HEK293T (cell line): ENCODE measurements around the gene TBX2.

Source experiments
- ARNT ChIP-seq: fragments of 450-650 bp; IDR thresholded peaks from 2 replicates; pipeline ENCODE4 v1.6.1; 2017; ENCODE audit warnings: mild to moderate bottlenecking
- BHLHE40 ChIP-seq: fragments of 450-650 bp; IDR thresholded peaks from 2 replicates; pipeline ENCODE4 v1.6.1; 2016; ENCODE audit warnings: mild to moderate bottlenecking, moderate library complexity, borderline replicate concordance
- FOXK2 ChIP-seq: fragments of 450-650 bp; IDR thresholded peaks from 2 replicates; pipeline ENCODE4 v1.6.1; 2016; ENCODE audit warnings: mild to moderate bottlenecking
- FOXM1 ChIP-seq: fragments of 450-650 bp; IDR thresholded peaks from 2 replicates; pipeline ENCODE4 v1.6.1; 2017; ENCODE audit warnings: mild to moderate bottlenecking, borderline replicate concordance
- HDGF ChIP-seq: fragments of 450-650 bp; IDR thresholded peaks from 2 replicates; pipeline ENCODE4 v1.6.1; 2017; ENCODE audit warnings: antibody characterized with exemption, borderline replicate concordance
- L3MBTL2 ChIP-seq: fragments of 450-650 bp; conservative IDR thresholded peaks from 2 replicates; pipeline ENCODE4 v1.6.1; 2016; ENCODE audit warnings: mild to moderate bottlenecking
- SP1 ChIP-seq: fragments of 450-650 bp; IDR thresholded peaks from 2 replicates; pipeline ENCODE4 v1.6.1; 2017
- TARDBP ChIP-seq: fragments of 450-650 bp; IDR thresholded peaks from 2 replicates; pipeline ENCODE4 v1.6.1; 2016
- TF ChIP-seq, protein P1 (sequence below): fragments of 450-650 bp; IDR thresholded peaks from 2 replicates; pipeline ENCODE4 v1.6.1; 2016

DNA sequence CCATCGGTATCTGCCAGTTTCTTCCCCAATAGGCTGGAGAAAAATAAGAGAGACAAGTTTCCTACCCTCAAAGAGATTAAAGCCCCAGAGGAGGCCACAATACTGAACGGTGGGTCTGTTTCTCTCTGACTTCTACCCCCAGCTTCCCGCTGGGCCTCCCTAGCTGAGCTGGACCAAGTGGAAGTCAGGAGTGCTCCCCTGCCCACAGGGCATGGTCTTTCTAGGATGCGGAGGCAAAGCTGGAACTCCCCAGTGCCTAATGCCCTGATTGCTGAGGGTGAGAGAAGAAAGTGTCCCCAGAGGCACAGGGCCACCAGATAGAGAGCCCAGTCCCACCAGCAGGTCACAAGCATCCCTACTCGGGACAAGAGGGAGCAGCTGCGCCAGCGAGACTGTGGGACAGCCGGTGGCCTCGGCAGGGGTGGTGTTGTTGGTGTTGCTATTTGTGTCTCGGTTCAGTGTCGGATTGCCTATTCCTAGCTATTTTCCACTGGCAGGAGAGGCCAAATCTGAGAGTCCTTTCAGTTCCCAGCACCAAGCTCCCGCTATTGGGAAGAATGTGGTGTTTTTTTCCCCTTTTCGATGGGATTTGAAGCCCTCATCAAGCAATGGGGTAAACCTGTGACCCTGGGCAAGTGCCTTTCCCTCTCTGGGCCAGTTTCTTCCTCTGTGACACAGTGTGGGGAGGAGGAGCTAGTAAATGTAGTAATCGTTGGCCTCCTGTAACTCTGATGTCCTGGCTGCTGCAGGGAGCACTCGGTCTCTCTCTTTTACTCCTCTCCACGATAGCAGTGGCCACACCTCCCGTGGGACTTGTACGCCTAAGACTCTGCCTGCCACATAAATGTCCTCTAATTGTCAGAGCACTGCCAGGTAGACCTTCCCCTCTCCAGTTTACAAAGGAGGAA, 22.5 kb upstream of the TBX2 start:
- TF ChIP-seq BHLHE40 (no peak), ARNT (no peak), HDGF (no peak), L3MBTL2 (no peak), TARDBP (no peak), FOXM1 (no peak), SP1 (no peak), FOXK2 (no peak)
- TF ChIP-seq, protein P1, sequence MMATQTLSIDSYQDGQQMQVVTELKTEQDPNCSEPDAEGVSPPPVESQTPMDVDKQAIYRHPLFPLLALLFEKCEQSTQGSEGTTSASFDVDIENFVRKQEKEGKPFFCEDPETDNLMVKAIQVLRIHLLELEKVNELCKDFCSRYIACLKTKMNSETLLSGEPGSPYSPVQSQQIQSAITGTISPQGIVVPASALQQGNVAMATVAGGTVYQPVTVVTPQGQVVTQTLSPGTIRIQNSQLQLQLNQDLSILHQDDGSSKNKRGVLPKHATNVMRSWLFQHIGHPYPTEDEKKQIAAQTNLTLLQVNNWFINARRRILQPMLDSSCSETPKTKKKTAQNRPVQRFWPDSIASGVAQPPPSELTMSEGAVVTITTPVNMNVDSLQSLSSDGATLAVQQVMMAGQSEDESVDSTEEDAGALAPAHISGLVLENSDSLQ = no peak
